Measurements from ENCODE around the gene PRRT4.

GRCh38 chr7:128324368-128324680 lies 37.2 kb downstream of the PRRT4 start:
- TF ChIP-seq POLR2AphosphoS5 (IDR thresholded peaks at IDR 0.05; ENCODE audit: low read depth, low read length) (no peak), POLR2A (IDR thresholded peaks at IDR 0.05; ENCODE audit: low read depth, low read length) (no peak), TAF1 (IDR thresholded peaks at IDR 0.05; ENCODE audit: borderline replicate concordance, low read depth, low read length) (no peak)
